K562 (cell line): ENCODE data around the gene SERPINE1. TPM values are rescaled to one million over a fixed set of nuclear protein-coding genes. Genes with fewer than 3 reads are reported as not detected.

Source experiments
- CHD4 ChIP-seq: fragments of 200-600 bp; sonication (generic); IDR thresholded peaks from 3 replicates; pipeline ENCODE4 v1.6.1; 2012; ENCODE audit warnings: low read depth, mild to moderate bottlenecking, mixed read lengths, low read length, inconsistent platforms; ENCODE audit not compliant: insufficient read depth, insufficient replicate concordance, poor library complexity, severe bottlenecking
- CREM ChIP-seq: IDR thresholded peaks from 2 replicates; pipeline ENCODE4 v1.6.1; 2014; ENCODE audit warnings: antibody characterized with exemption, low read depth
- KLF1 ChIP-seq: fragments of 450-650 bp; IDR thresholded peaks from 2 replicates; pipeline ENCODE4 v1.6.1; 2016; ENCODE audit warnings: missing genetic modification characterization, missing compliant biosample characterization
- MCM3 ChIP-seq: fragments of 450-650 bp; IDR thresholded peaks from 2 replicates; pipeline ENCODE4 v1.6.1; 2016
- MYBL2 ChIP-seq, 2 experiments: fragments of 450-650 bp in 1 of 2; sonication (generic) in 1 of 2; formaldehyde crosslinking in 1 of 2; IDR thresholded peaks; 2 replicates each; pipeline versions ENCODE4 v1.6.1 to v1.8.1; 2017 to 2022; ENCODE audit warnings: borderline replicate concordance in 1 of 2, inconsistent platforms in 1 of 2, low read depth in 1 of 2, mild to moderate bottlenecking in 1 of 2, missing genetic modification reagents in 1 of 2, moderate library complexity in 1 of 2
- PRMT5 ChIP-seq: sonication (generic); formaldehyde crosslinking; IDR thresholded peaks from 2 replicates; pipeline ENCODE4 v1.5.0; 2020; ENCODE audit warnings: missing genetic modification reagents
- TCF3 ChIP-seq: sonication (generic); formaldehyde crosslinking; IDR thresholded peaks from 2 replicates; pipeline ENCODE4 v1.4.0; 2020; ENCODE audit warnings: mild to moderate bottlenecking, missing genetic modification reagents
- XRCC4 ChIP-seq: IDR thresholded peaks from one replicate; pipeline ENCODE4 v1.6.1; 2011; ENCODE audit not compliant: insufficient read depth, insufficient read length; ENCODE audit errors: extremely low read depth
- ZNF12 ChIP-seq: sonication (generic); formaldehyde crosslinking; IDR thresholded peaks from 2 replicates; pipeline ENCODE4 v1.4.0; 2020; ENCODE audit warnings: mild to moderate bottlenecking, missing genetic modification reagents
- ZNF77 ChIP-seq: fragments of 250-450 bp; sonication (Bioruptor Pico); IDR thresholded peaks from 2 replicates; pipeline ENCODE4 v1.5.0; 2020
- polyA plus RNA-seq, 8 experiments: library from polyadenylated mRNA; depleted of rRNA in 4 of 8; stranded (reverse) in 5 of 8; unstranded in 3 of 8; fragments of >200 nt; fragmentation: Nextera tagmentation in 2 of 8; fragmentation: Illumina TruSeq in 1 of 8; extraction: Ambion mirVana in 2 of 8; extraction: Trizol in 1 of 8; gene quantifications; 2 replicates each; pipeline versions ENCODE4 v1.2.1 to v1.2.3, GENCODE V29; 2011 to 2014; ENCODE audit warnings: inconsistent platforms in 1 of 8, missing spikeins in 1 of 8
- total RNA-seq, 7 experiments: library from RNA; depleted of rRNA in 6 of 7; stranded (reverse); fragments of >200 nt in 6 of 7; fragmentation: Illumina TruSeq in 2 of 7; extraction: Trizol in 2 of 7; gene quantifications; 2 replicates each; pipeline versions ENCODE4 v1.2.1 to v1.2.3, GENCODE V29; 2011 to 2021; ENCODE audit warnings: low replicate concordance in 1 of 7
- TF ChIP-seq, protein P1 (sequence below): sonication (generic); formaldehyde crosslinking; IDR thresholded peaks from 2 replicates; pipeline ENCODE4 v1.8.0; 2022; ENCODE audit warnings: mild to moderate bottlenecking, missing genetic modification reagents
- TF ChIP-seq, protein P2 (sequence below): fragments of 450-650 bp; IDR thresholded peaks from 2 replicates; pipeline ENCODE4 v1.6.1; 2016; ENCODE audit warnings: mild to moderate bottlenecking
- TF ChIP-seq, protein P3 (sequence below): IDR thresholded peaks from 2 replicates; pipeline ENCODE4 v1.6.1; 2012; ENCODE audit warnings: low read depth, low read length, improper control_type of control experiment, borderline replicate concordance
- TF ChIP-seq, protein P4 (sequence below): fragments of 450-650 bp; IDR thresholded peaks from 2 replicates; pipeline ENCODE4 v1.6.1; 2016; ENCODE audit warnings: borderline replicate concordance
- TF ChIP-seq, protein P5 (sequence below), 2 experiments: fragments of 450-650 bp in 1 of 2; sonication (generic) in 1 of 2; formaldehyde crosslinking; conservative IDR thresholded peaks; 2 replicates each; pipeline versions ENCODE4 v1.4.0 to v1.8.1; 2020 to 2022; ENCODE audit warnings: mild to moderate bottlenecking in 1 of 2, missing genetic modification reagents in 1 of 2

Gene SERPINE1
- total and polyA plus RNA-seq, 9 of the 15 experiments (the other 6 are each of a cell fraction or from before 2014, with no cell fraction given): 0.22 to 4.8 (median 0.91) TPM

DNA sequence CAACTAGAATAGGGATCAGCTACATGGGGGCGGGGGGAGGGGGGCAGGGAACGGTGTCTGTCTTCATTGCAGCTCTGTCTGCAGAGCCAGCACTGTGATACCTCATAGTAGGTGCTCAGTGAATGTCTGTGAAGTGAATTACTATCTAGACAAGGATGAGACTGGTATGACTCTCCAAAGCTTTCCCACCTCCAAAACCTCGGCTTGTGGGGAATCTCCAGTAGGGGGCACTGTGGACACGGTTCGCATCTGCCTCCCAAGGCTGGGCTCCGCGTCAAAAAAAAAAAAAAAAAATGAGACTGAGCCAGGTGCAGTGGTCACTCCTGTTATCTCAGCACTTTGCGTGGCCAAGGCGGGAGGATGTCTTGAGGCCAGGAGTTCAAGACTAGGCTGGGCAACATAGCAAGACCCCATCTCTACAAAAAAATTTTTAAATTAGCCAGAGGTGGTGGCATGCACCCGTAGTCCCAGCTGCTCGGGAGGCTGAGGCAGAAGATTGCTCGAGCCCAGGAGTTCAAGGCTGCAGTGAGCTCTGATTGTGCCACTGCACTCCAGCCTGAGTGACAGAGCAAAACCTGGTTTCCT lies 32.0 kb upstream of the SERPINE1 start (continued):
- TF ChIP-seq MYBL2 (IDR thresholded peaks at IDR 0.05; ENCODE audit: low read depth) (no peak), MYBL2 (CRISPR knock-in tag; IDR thresholded peaks at IDR 0.05; ENCODE audit: borderline replicate concordance) (no peak), PRMT5 (no peak), CREM (peak; percentile 66; the same call in 1 of the 2 replicates), TCF3 (CRISPR knock-in tag) (peak; percentile 34; the same call in 1 of the 2 replicates), ZNF12 (no peak), KLF1 (tag) (no peak), CHD4 (peak; percentile 42), MCM3 (no peak), XRCC4 (no peak), ZNF77 (CRISPR knock-in tag) (no peak)
- TF ChIP-seq, protein P1, sequence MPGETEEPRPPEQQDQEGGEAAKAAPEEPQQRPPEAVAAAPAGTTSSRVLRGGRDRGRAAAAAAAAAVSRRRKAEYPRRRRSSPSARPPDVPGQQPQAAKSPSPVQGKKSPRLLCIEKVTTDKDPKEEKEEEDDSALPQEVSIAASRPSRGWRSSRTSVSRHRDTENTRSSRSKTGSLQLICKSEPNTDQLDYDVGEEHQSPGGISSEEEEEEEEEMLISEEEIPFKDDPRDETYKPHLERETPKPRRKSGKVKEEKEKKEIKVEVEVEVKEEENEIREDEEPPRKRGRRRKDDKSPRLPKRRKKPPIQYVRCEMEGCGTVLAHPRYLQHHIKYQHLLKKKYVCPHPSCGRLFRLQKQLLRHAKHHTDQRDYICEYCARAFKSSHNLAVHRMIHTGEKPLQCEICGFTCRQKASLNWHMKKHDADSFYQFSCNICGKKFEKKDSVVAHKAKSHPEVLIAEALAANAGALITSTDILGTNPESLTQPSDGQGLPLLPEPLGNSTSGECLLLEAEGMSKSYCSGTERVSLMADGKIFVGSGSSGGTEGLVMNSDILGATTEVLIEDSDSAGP: no peak
- TF ChIP-seq, protein P2, sequence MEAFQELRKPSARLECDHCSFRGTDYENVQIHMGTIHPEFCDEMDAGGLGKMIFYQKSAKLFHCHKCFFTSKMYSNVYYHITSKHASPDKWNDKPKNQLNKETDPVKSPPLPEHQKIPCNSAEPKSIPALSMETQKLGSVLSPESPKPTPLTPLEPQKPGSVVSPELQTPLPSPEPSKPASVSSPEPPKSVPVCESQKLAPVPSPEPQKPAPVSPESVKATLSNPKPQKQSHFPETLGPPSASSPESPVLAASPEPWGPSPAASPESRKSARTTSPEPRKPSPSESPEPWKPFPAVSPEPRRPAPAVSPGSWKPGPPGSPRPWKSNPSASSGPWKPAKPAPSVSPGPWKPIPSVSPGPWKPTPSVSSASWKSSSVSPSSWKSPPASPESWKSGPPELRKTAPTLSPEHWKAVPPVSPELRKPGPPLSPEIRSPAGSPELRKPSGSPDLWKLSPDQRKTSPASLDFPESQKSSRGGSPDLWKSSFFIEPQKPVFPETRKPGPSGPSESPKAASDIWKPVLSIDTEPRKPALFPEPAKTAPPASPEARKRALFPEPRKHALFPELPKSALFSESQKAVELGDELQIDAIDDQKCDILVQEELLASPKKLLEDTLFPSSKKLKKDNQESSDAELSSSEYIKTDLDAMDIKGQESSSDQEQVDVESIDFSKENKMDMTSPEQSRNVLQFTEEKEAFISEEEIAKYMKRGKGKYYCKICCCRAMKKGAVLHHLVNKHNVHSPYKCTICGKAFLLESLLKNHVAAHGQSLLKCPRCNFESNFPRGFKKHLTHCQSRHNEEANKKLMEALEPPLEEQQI: no peak
- TF ChIP-seq, protein P3, sequence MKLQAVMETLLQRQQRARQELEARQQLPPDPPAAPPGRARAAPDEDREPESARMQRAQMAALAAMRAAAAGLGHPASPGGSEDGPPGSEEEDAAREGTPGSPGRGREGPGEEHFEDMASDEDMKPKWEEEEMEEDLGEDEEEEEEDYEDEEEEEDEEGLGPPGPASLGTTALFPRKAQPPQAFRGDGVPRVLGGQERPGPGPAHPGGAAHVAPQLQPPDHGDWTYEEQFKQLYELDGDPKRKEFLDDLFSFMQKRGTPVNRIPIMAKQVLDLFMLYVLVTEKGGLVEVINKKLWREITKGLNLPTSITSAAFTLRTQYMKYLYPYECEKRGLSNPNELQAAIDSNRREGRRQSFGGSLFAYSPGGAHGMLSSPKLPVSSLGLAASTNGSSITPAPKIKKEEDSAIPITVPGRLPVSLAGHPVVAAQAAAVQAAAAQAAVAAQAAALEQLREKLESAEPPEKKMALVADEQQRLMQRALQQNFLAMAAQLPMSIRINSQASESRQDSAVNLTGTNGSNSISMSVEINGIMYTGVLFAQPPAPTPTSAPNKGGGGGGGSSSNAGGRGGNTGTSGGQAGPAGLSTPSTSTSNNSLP: no peak
- TF ChIP-seq, protein P4, sequence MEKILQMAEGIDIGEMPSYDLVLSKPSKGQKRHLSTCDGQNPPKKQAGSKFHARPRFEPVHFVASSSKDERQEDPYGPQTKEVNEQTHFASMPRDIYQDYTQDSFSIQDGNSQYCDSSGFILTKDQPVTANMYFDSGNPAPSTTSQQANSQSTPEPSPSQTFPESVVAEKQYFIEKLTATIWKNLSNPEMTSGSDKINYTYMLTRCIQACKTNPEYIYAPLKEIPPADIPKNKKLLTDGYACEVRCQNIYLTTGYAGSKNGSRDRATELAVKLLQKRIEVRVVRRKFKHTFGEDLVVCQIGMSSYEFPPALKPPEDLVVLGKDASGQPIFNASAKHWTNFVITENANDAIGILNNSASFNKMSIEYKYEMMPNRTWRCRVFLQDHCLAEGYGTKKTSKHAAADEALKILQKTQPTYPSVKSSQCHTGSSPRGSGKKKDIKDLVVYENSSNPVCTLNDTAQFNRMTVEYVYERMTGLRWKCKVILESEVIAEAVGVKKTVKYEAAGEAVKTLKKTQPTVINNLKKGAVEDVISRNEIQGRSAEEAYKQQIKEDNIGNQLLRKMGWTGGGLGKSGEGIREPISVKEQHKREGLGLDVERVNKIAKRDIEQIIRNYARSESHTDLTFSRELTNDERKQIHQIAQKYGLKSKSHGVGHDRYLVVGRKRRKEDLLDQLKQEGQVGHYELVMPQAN: 0 out of 2 replicates have a peak, but pooled peaks have one; percentile 15
- TF ChIP-seq, protein P5, sequence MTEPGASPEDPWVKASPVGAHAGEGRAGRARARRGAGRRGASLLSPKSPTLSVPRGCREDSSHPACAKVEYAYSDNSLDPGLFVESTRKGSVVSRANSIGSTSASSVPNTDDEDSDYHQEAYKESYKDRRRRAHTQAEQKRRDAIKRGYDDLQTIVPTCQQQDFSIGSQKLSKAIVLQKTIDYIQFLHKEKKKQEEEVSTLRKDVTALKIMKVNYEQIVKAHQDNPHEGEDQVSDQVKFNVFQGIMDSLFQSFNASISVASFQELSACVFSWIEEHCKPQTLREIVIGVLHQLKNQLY (CRISPR knock-in tag; conservative IDR thresholded peaks at IDR 0.05): no peak
